Mesenteric fat pad (tissue), 1 donor: ENCODE results near the gene RNU5B-1. TPM values are rescaled to one million over a fixed set of nuclear protein-coding genes. Genes with fewer than 3 reads are reported as not detected.

ENCODE experiments used
- DNase-seq: peaks from one replicate; pipeline ENCODE4 v3.0.0-alpha.2; 2020; ENCODE audit warnings: low spot score
- total RNA-seq: library from RNA; stranded (reverse); fragmentation: NEBNext Ultra II Directional; extraction: Animal tissue kit (Norgen Biotek cat#: 25700); gene quantifications from one replicate; pipeline ENCODE4 v1.2.1, GENCODE V29; 2021
- donor health status: DM: yes; HTN: yes; CAD: no.

Gene RNU5B-1
- total RNA-seq, 1 donor from 2014 or later: 29.8 TPM

DNA sequence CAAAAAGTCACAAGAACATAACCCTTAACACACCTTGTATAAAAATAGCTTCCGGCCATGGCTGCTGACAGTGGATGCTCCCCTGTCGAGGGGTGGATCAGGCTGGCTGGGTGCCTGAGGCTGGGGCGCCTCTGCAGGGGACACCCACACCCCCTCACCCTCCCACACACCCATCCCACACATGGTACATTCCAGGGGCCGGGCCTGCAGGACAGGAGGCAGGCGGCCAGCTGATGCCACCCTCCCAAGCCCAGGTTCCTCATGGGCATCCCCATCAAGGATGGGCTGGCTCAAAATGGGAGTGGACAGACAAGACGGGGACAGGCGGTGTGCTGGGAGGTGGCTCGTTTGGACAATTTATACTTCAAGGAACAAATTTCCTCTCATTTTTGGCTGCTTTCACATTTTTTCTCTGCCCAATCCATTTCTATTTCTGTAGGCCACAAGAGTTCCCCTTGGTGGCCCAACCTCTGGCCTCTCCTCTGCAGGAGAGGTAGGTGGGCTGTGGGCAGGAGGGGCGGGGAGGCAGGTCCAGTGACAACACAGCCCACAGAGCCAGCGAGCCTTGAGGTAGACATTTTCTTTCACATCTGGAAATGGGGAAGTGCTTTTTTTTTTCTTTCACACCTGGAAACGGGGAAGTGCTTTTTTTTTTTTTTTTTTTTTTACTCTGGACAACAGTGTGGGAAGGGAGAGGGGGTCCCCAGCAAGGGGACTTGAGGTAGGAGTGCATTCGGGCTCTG lies 23.3 kb downstream of the RNU5B-1 start:
- no peak for DNase-seq

DNA sequence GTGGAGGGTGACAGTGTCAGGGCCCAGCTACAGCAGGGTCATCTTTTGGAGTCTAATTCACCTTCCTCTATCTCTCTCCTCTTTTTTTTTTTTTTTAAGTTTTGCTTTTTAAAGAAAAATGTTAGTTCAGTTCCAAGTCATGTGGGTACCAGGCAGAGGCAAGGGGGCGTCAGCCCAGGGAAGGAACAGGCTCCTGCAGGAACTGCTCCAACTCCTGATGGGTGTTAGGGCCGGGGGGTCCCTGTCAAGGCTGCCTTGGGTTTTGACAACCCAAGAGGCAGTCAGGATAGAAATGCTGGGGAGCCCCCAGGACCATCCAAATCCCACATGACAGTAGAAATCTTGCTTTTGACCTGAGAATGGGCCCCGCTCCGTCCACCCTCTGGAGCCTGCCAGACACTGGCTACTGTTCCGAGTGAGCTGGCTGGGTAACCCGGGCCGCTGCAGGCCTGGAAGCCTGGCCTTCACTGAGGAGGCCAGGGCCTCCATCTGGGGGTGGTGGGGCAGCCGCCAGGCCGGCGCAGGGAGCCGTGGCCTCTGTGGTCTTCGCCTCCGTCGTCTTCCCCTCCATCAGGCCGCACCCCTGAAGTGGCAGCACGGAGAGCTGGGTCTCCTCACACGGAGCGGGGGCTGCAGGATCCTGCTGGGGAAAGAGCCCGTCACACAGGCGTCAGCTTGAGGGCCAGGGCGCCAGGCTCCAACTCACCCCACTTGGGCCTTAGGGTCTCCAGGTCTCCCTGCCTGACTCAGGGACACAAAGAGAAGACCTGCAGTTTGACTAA lies 24.2 kb downstream of the RNU5B-1 start:
- no peak for DNase-seq

DNA sequence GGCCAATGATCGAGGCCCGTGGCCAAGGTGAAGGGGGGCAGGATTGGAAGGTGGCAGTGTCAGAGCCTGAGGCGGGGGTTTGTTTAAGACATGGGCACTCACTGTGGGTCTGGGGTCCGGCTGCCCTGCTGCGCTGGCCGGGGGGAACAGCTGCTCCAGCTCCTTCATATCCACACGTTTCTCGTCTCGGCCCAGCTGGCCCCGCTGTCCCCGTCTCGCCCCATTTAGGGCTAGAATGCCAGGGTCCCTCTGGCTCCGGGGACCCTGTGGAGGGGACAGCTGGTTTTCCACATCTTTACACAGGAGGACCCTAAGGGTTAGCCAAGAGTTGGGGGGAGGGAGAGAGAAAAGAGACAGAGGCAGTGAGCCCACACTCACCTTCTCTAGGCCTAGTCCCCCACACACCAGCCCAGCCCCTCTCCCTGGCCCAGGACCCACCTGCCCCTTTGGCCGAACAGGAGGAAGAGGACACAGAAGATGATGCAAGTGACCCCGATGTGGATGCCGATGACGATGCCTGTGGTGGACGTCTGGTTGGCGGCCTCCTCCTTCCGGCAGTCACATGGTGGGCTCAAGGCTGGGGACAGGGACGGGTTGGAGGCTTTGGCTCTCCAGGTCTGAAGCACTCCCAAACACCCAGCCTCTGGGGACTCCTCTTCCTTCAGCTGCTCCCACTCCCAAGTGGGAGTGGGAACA lies 25.0 kb downstream of the RNU5B-1 start:
- DNase-seq: no peak

DNA sequence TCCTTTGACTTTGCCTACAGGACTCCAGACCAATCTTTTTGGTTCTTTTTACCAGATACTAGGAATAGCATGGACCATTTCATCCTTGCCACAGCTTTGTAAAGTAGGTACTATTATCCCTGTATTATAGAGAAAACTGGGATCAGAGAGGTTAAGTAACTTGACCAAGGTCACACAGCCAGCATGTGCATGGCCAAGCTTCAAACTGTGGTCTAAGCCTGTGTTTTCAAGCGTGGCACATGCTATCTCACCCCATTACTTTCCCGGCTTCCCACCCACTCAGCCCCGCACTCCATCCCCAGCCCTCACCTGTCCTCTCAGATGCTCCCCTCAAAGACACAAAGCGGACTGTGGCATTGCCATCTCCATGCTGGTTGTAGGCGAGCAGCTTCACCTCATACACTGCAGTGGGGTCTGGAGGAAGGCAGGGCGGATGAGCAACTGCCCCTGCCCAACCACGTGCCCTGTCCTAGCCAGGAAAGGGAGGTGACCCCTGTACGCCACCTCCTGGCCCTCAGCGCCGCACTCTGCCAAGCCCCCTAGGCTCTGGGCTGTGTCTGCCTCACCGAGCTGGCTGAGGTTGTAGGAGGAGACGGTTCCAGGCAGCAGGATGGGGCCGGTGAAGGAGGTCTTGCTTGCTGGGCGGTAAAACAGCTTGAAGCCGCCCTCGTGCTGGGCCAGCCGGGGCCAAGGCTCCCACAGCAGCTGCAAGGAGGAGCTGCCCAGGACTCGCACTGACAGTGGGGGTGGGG lies 25.7 kb downstream of the RNU5B-1 start:
- DNase-seq: no peak

DNA sequence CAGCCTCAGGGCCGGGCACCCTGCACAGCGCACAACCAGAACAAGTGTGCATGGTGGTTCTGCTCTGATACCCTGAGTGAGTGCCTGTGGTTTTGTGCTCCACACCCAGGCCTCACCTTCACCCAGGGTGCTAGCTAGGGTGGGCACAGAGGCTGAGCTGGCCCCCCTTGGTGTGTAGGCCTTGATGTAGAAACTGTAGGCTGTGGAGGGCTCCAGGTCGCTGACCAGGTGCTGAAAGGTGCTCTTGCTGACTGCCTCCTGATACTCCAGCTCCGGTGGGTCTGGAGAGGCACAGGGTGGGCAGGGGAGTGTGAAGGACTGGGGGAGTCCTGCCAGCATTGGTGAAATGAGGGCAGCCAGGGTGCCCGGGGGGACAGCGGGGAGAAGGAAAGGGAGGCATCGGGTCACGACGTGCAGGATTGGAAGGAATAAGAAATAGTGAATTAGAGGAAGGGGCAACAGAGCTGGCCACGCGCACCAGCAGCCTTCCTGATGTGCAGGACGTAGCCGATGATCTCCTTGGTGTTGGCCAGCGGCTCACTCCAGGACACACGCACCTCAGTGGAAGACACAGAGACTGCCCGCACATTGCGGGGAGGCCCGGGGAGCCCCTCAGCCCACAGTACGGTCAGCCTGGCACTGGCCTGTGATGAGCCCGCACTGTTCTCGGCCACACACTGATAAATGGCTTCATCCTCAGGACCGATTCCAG lies 26.6 kb downstream of the RNU5B-1 start:
- DNase-seq: no peak

DNA sequence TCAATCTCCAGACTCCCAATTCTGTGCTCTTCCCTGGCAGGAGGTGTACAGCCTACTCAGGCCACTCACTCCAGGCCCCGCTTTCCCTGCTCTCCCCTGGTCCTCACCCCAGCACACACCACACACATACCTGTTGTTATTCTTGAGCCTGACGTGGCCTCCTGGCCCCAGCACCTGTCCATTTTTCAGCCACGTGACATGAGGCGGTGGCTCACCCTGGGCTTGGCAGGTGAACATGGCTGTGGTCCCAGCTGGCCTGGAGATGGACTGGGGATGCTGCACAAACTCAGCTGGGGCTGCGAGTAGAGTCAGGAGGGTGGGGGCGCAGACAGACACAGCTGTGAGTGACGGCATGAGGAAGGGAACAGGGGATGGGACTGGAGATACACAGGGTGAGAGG lies 27.3 kb downstream of the RNU5B-1 start:
- no peak for DNase-seq

DNA sequence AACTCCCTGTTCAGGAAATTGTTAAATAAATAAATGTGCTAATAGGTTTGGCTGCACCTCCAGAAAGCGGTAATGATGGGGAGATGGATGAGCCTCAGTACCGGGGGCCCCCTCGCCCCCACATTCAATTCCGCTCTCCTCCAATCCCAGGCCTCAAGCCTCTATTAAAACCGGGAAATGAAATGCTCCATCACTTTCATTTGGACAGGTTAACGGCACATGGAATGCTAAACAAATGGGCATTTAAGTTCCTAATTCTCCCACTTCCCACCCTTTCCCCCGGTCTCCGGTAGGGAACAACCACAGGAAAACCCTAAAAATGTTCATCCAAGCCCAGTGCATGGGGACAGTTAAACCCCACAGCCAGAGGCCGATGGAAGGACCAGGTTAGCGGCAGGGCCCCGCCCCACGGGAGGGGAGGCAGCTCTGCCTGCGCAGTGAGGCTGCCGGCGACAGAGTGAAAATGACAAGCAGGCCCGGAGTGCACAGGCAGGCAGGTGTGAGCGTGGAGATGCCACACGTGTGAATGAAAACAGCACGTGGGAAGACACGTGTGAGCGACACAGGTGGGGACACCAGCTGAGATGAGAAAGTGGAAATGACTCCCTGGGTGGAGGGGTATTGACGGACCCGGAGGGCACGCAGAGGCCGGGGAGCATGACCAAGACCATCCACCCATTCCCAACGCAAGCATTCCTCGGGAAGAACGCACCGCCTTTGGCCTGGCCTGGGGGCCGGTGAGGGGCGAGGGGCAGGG lies 28.1 kb downstream of the RNU5B-1 start:
- no peak for DNase-seq

DNA sequence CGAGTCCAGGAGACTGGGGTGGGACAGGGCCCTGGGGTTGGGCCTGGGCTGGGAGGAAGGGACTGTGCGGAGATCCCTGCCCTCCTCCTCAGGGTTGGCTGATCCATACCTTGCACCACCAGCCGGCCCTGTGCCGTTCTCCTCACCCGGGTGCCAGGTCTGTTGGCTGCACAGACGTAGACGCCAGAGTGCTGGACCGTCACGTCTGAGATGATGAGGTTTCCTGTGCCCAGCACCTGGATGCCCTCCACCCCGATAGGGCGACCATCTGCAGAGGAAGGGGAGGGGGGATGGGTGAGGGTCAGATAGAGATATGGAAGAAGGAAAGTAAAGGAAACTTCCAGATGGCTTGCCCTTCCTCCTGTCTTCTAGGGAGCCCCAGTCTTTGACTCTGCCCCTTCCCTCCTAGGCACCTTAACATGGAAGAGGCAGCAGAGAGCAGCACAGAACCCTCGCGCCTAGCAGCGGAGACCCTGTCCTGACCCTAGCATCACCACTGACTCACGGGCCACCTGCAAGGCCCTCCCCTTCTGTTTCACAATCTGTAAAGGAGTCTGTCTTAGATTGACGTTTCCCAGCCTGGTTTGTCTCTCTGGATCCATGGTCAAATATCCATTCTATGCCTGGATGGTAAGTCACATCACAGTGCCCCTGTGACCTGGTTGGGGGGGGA lies 28.8 kb downstream of the RNU5B-1 start:
- no peak for DNase-seq

DNA sequence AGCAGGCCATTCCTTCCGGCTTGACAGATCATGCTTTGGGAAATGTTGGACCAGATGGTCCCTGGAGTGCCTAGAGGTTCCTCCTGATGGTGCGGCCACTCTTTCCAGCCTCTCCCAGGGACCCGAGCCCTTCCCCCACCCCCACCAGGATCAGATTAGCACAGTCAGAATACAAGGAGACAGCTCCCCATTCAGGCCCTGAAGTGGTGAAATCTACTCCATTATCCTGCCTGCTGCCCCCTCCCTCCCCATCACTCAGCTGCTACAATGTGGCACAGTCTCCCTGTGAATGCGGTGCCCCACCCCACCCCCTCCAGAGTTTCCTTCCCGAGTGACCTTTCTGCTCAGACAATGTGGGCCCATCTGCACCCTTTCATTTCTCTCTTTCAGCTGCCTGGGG lies 29.4 kb downstream of the RNU5B-1 start:
- no peak for DNase-seq

DNA sequence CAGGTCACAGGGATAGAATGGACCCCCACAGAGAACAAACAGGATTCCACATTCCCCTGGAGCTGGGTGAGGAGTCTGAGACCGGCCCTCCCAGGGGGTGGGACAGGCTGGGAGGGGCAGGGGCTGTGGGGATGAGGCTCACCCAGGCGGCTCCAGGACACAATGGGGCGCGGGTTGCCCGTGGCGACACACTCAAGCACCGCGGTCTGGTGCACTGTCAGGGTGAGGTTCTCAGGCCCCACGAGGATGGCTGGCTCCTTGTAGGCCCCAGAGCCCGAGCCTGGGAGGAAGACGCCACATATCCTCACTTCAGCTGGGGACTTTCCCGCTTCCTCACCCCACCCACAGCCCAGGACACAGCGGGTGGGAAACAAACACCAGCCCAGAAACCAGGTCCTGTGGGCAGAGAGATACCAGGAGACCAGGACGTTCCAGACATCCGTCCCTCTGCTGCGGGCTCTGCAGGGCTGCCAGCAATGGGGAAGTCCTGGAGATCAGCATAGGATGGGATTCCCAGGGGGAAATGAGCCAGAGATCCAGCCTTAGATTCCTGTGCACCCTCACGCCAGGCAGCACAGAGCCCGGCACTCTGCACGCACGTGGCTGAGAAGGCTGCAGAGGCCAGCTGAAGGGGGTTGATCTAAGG lies 30.2 kb downstream of the RNU5B-1 start:
- DNase-seq: no peak

DNA sequence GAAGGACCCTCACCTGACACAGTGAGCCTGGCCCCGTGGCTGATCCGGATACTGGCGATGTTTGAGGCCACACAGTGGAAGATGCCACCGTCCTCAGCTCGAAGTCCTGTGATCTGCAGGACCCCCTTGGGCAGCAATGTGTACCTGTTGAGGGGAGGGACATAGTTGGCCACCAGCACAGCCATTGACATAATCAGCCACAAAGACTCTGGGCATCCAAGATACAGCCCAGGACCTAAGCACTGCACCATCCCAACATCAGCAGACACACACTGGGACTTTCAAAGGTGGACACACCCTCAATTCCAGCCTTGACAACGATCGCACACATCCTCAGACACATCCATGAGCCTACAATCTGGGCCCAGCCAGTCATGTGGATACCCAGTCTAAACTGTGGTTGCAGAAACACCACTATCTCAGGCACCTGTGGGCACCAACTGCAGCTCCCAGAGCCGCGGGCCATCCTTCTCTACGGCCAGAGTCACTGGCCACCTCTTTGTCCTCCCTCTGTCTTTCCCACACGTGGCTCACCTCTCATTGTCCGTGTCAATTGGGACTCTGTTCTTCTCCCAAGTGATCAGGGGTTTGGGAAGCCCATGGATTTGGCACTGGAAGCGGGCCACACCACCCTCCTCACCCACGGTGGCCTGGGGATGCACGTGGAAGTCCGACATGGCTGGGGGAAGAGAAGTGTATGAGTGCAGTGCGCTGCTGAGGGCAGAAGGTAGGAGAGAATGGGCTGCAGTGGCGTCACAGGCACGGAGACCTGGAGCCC lies 31.0 kb downstream of the RNU5B-1 start:
- no peak for DNase-seq

DNA sequence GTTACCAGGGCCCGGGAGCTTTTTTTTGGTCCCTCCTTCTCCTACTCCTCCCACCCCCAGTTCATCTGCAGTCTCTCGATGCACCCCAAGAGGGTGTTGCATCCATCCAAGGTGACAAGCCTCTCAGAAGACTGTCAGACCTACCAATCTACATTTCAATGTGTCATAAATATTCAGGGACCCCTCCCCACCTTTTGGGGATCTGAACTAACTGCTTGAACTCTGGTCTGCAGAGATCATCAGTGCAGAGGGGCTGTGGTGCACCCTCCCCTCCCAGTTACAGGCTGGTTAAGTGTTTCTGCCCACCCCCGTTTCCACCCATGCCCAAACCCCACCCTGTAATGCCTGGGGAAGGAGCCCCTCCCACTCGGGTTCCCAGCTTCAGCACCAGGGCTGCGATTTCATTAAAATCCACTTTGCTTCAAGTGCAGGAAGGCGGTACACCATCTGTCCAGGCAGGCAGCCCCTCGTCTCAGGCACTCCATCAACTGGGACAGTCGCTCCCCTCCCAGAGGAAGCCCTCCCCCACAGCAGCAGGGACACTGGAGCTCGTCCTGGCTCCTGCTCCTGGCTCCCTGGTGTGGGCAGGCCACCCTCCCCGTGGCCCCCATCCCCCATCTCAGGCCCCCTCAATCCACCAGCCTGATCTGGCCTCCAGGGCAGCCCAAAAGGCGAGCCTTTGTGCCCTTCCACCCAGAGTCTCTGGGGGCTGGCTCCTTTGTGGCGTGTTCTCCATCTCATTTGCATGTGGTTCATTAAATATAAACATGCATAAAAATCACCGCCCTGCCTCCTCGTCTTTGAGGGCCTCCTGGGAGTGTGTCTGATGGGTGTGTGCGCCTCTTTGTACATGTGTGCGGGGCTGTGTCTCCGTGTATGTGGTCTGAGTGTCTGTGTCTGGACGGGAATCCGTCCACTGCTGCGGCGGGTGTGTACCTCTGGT lies 32.3 kb downstream of the RNU5B-1 start:
- no peak for DNase-seq

DNA sequence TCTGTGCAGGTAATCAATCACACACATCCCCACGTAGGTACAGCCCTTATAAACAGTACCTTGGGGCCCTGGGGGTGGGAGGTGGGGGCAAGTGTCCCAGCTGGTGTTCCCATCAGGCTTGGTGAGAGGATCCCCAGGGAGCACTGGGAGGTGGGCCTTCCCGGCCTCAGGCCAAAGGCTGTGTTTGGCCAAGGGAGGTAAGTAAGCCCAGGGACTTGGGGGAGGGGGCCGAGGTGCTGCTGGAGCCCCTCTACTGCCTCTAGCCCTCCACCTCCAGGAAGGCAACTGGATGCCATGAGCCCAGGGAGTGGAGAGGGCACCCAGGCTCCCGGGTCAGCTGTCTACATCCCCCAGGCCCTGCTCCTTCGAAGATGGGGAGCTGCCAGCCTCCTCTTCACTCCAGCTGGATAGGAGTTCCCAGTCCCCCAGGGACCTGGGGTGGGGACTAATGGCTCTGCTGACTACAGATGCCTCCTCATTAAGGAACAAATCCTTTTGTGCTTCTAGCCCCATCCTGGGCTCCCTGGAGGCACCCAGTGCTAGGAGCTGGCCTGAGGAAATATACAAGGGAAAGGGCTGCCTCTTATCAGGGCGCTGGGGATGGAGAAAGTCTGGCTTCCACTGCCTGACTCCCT lies 33.1 kb downstream of the RNU5B-1 start:
- DNase-seq: no peak

DNA sequence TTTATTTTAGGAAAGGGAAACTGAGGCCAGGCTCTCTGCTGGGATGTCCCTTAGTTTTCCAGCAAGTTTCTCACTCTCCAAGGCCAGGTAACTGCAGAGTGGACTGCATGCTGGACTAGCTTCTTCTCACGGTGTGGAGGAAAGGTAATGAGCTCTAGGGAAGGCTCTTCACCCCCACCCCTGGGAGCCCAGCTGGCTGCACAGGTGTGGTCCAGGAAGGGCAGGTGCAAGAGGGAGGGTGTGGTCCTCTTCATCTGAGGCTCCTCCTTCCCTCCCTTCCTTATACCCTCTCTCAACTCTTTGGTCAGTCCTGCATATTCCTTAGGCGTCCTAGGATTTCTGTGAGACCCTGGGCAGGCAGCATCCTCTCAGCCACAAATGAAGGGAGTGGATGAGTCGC lies 33.9 kb downstream of the RNU5B-1 start:
- DNase-seq: no peak

DNA sequence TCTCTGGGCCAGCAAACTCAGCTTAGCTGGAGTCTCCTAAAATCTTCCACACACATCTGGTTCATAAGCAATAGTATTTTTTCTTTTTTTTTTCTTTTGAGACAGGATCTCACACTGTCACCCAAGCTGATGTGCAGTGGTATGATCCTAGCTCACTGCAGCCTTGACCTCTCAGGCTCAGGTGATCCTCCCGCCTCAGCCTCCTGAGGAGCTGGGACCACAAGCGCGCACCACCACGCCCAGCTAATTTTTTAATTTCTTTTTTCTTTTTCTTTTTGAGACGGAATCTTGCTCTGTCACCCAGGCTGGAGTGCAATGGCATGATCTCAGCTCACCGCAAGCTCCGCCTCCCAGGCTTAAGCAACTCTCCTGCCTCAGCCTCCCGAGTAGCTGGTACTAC lies 34.3 kb downstream of the RNU5B-1 start:
- DNase-seq: no peak

DNA sequence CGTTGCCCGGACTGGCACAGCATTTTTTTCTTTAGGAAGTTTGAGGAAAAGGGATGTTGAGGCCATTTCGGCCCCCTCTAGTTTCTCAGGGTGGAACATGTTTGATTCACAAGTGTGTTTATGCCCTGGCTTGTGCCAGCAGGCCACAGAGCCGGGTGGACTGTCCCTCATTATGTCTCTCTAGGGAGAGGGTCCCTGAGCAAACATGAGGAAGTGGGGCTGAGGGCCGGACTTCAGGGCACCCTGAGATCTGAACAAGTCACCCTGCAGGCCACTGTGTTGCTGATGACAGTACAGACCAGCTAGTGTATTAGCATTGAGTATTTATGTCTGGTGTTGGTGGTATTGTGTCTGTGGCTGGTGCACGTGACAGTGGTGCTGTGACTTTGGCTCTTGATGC lies 34.9 kb downstream of the RNU5B-1 start:
- no peak for DNase-seq

DNA sequence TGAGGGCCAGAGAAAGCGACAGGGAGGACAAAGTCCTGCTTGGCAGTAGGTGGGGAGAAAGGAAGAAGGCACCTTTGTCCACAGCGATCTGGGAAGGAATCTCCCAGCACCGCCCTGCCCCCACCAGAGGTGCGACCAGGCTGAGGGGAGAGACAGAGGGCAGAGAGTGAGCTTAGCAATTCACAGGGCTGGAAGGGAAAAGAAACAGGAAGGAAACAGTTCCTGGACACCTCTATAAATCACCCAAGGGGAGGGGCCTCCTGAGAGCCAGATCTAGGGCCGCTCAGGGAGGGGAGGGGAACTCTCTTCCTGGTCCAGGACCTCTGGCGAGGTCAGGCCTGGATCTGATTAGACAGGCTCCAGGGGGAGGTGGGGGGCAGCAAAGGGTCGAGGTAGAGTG lies 35.4 kb downstream of the RNU5B-1 start:
- no peak for DNase-seq
